Chondrocyte (in vitro differentiated cells): ENCODE measurements around the gene RFFL. TPM values are rescaled to one million over a fixed set of nuclear protein-coding genes. Genes with fewer than 3 reads are reported as not detected.

Experiments
- DNase-seq: peaks from one replicate; pipeline ENCODE4 v3.0.0; 2021; ENCODE audit warnings: mixed read lengths, low spot score
- H3K27ac Mint-ChIP-seq: one replicate; pipeline ENCODE4 v1.8.0; 2021; ENCODE audit warnings: mild to moderate bottlenecking, moderate library complexity, mixed read lengths; ENCODE audit not compliant: unreplicated experiment
- H3K27me3 Mint-ChIP-seq: 2 replicates; pipeline ENCODE4 v1.8.0; 2021; ENCODE audit warnings: low read depth, mixed read lengths
- H3K36me3 Mint-ChIP-seq: 2 replicates; pipeline ENCODE4 v1.8.0; 2021; ENCODE audit warnings: low read depth, mixed read lengths
- H3K4me1 Mint-ChIP-seq: 2 replicates; pipeline ENCODE4 v1.8.0; 2021; ENCODE audit warnings: low read depth, mild to moderate bottlenecking, mixed read lengths
- H3K4me3 Mint-ChIP-seq: one replicate; pipeline ENCODE4 v1.8.0; 2021; ENCODE audit warnings: mild to moderate bottlenecking, moderate library complexity, mixed read lengths; ENCODE audit not compliant: unreplicated experiment
- H3K9me3 Mint-ChIP-seq: 2 replicates; pipeline ENCODE4 v1.8.0; 2021; ENCODE audit warnings: low read depth, mixed read lengths
- CTCF ChIP-seq: fragments of 200-600 bp; sonication (generic); IDR thresholded peaks from 2 replicates; pipeline ENCODE4 v1.5.0; 2021; ENCODE audit warnings: antibody characterized with exemption, mild to moderate bottlenecking, moderate library complexity
- total RNA-seq: library from RNA; stranded (reverse); gene quantifications from 3 replicates; pipeline ENCODE4 v1.2.1, GENCODE V29; 2021

Gene RFFL
- total RNA-seq, 1 donor from 2014 or later: 11.1 TPM

- peak; percentile 83 for TF ChIP-seq CTCF
- H3K36me3 Mint-ChIP-seq: peaks cover 28% of the 10 kb centered on the region
- H3K27me3 Mint-ChIP-seq: no peaks in the 10 kb centered on the region
- H3K9me3 Mint-ChIP-seq: no peaks in the 10 kb centered on the region
- DNase-seq: no peak
- no peak overlapping the region for H3K4me3 Mint-ChIP-seq
- peaks cover 36% of the 10 kb centered on the region for H3K4me1 Mint-ChIP-seq
- peak overlapping the region; percentile 84 for H3K27ac Mint-ChIP-seq
Observed at GRCh38 chr17:34998205-34998604, 65.3 kb downstream of the RFFL start.

DNA sequence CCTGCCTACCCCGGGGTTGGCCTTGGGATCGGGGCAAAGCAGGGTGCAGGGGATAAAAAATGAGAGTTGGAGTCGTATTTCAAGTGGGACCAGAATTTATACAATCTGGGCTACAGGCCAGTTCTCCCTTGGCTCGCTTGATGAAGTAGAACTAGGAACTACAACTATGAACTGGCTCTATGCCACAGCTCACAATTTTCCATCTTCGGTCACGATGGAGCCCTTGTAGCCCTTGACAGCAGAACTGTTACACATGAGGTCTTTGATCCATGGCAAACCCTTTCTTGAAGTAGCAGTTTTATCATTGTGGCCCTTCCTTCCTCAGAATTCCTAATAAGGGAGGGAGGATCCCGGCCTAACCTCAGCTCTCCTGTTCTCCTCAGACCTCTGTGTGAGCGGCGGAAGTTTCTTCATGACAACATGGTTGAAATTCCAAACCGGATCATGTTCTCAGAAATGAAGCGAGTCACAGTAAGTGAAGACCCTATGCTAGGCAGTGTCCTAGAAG lies 66.1 kb downstream of the RFFL start:
- Mint-ChIP-seq H3K27me3 (no peaks in the 10 kb centered on the region), H3K36me3 (peaks cover 33% of the 10 kb centered on the region)

DNA sequence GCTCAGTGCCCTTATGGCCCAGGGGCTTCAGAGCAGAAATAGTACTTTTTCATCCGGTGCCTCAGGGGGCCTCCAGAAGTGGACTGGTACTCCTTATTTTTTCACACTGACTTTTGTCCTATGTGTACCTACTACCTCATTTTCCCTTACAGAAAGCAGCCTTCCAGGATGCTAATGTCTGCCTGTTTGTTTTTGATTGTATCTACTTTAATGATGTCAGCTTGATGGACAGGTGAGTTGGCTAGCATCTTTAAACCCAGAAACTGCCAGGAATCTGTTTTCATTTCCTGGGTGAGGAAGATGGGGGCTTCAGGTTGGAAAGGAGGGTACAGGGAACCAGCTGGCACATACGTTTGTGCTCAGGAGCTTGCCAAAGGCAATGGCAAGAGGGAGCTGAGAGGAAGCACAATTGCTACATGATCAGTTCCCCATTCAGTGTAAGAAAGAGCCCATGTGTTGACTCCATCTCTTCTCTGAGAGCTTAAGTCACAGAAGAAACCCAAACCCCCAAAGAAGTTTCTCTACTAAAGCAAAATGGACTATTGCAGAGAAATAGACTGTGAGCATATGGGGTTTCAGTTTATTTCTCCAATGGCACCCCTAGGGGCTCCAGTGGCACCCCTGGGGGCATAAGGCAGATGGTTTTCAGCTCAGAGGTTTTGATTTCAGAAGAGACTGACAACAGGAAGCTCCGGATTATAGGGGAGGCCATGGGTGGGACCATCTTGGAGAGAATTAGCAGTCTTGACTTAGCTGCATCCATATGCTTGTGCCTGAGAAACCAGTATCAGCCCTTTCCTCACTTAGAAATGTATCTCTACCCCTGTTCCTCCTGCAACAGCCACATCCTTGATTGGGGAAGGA lies 66.9 kb downstream of the RFFL start:
- H3K4me3 Mint-ChIP-seq: no peak overlapping the region
- H3K4me1 Mint-ChIP-seq: peaks cover 25% of the 10 kb centered on the region
- TF ChIP-seq CTCF: no peak
- no peaks in the 10 kb centered on the region for H3K27me3 Mint-ChIP-seq
- no peak for DNase-seq
- H3K9me3 Mint-ChIP-seq: no peaks in the 10 kb centered on the region
- H3K27ac Mint-ChIP-seq: peak overlapping the region; percentile 84
- H3K36me3 Mint-ChIP-seq: peaks cover 31% of the 10 kb centered on the region

More for the DNA sequence above, 66.1 kb downstream of the RFFL start:
- no peak for DNase-seq
- Mint-ChIP-seq H3K9me3 (no peaks in the 10 kb centered on the region), H3K4me1 (peaks cover 28% of the 10 kb centered on the region), H3K27ac (peak overlapping the region; percentile 84), H3K4me3 (no peak overlapping the region)
- no peak for TF ChIP-seq CTCF

DNA sequence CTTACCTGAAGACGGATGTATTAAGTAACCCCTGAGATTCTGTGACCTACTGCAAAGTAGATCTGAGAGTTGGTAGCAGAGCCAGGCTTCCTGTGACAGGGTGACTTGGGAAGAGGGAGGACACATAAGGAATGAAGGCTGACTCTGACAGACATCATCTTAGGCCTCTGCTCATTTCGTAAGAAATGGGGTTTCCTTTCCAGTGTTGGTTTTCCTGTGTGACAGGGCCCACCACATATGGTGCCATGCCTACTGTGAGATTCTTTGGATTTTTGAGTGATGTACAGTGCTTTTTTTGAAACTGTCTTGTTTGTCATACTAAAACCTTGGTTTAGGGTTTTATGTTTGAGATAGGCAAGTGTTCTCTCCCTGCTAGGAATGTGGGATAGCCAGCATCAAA lies 70.5 kb downstream of the RFFL start:
- peaks cover 41% of the 10 kb centered on the region for H3K36me3 Mint-ChIP-seq

More for the DNA sequence above, 70.5 kb downstream of the RFFL start:
- Mint-ChIP-seq H3K4me1 (peaks cover 17% of the 10 kb centered on the region), H3K27me3 (no peaks in the 10 kb centered on the region), H3K4me3 (no peak overlapping the region), H3K27ac (no peak overlapping the region), H3K9me3 (no peaks in the 10 kb centered on the region)
- TF ChIP-seq CTCF: no peak
- DNase-seq: no peak
